HuH-7 (cell line): ENCODE data around the gene VPS54.
A peak's percentile ranks its signal among the peaks of the same experiment; 100 is the strongest.

Source experiments
- DNase-seq: peaks from one replicate; pipeline ENCODE4 v3.0.0; 2011; ENCODE audit warnings: low spot score

The VPS54 gene

GRCh38 chr2:63899639-63900038 is 119.6 kb downstream of the VPS54 start:
- no peak for DNase-seq

- DNase-seq, result no peak
Measured at GRCh38 chr2:63898839-63899238, 120.4 kb downstream of the VPS54 start.

GRCh38 chr2:63894167-63894566 is 125.1 kb downstream of the VPS54 start:
- DNase-seq, result no peak

- no peak for DNase-seq
Measured at GRCh38 chr2:63893163-63893562, 126.1 kb downstream of the VPS54 start.

GRCh38 chr2:63891488-63892030 is 127.7 kb downstream of the VPS54 start:
- DNase-seq, result no peak

GRCh38 chr2:63890678-63891077 is 128.6 kb downstream of the VPS54 start:
- no peak for DNase-seq

- DNase-seq, result peak; percentile 54
Measured at GRCh38 chr2:63888490-63889402, 130.5 kb downstream of the VPS54 start.

GRCh38 chr2:63888053-63888452 is 131.2 kb downstream of the VPS54 start:
- no peak for DNase-seq

- no peak for DNase-seq
Measured at GRCh38 chr2:63886445-63886844, 132.8 kb downstream of the VPS54 start.

- no peak for DNase-seq
Measured at GRCh38 chr2:63882395-63883105, 136.7 kb downstream of the VPS54 start.

GRCh38 chr2:63881205-63881604 is 138.0 kb downstream of the VPS54 start:
- DNase-seq, result no peak

GRCh38 chr2:63880625-63881024 is 138.6 kb downstream of the VPS54 start:
- no peak for DNase-seq

- DNase-seq, result no peak
Measured at GRCh38 chr2:63879876-63880433, 139.3 kb downstream of the VPS54 start.

GRCh38 chr2:63878486-63878885 is 140.7 kb downstream of the VPS54 start:
- DNase-seq, result no peak

- DNase-seq, result no peak
Measured at GRCh38 chr2:63876311-63876710, 142.9 kb downstream of the VPS54 start.

- no peak for DNase-seq
Measured at GRCh38 chr2:63875559-63876245, 143.5 kb downstream of the VPS54 start.

- no peak for DNase-seq
Measured at GRCh38 chr2:63875131-63875527, 144.1 kb downstream of the VPS54 start.

GRCh38 chr2:63874204-63875130 is 144.8 kb downstream of the VPS54 start:
- no peak for DNase-seq

- DNase-seq, result no peak
Measured at GRCh38 chr2:63872571-63873328, 146.5 kb downstream of the VPS54 start.

GRCh38 chr2:63871864-63872263 is 147.4 kb downstream of the VPS54 start:
- no peak for DNase-seq
